A549 (cell line): ENCODE data around the gene NKTR. TPM values are rescaled to one million over a fixed set of nuclear protein-coding genes. Genes with fewer than 3 reads are reported as not detected.

ENCODE experiments used
- ATAC-seq, 2 experiments: fragments of 200-7000 bp in 1 of 2; fragments of >200 bp in 1 of 2; cut with Nextera tagmentation in 1 of 2; cut with Tn5 transposase in 1 of 2; 3 replicates each; pipeline versions ENCODE4 v1.8.0 to v1.9.1; 2018 to 2020; ENCODE audit warnings: mild to moderate bottlenecking in 1 of 2, moderate library complexity in 1 of 2
- CTCF ChIA-PET: fragments of 300-600 bp; sonication (Branson Sonifier 250); formaldehyde crosslinking; extraction: SDS; loops from one replicate; lab custom pipeline; 2021; ENCODE audit warnings: antibody characterized with exemption, inconsistent platforms; lab: Yijun Ruan, JAX
- POLR2A ChIA-PET: fragments of 350-600 bp; formaldehyde crosslinking; extraction: SDS; loops from one replicate; lab custom pipeline; 2021; ENCODE audit warnings: antibody characterized with exemption, inconsistent platforms; lab: Yijun Ruan, JAX
- DNase-seq, 2 experiments: peaks; one replicate each; pipeline versions ENCODE4 v3.0.0 to v3.0.0-alpha.2; 2011 to 2016; ENCODE audit warnings: low read depth in 1 of 2, low spot score in 1 of 2
- FAIRE-seq: peaks from 2 replicates; lab custom pipeline; 2011; peaks lifted over from hg19 to GRCh38; lab: Jason Lieb, UNC
- H3K27ac ChIP-seq, 2 experiments: fragments of >200 bp; sonication (Bioruptor Twin); formaldehyde crosslinking; 3 replicates each; pipeline ENCODE4 v1.5.1; 2016 to 2017
- H3K4me1 ChIP-seq: fragments of >200 bp; sonication (Bioruptor Twin); formaldehyde crosslinking; 3 replicates; pipeline ENCODE4 v1.6.1; 2016
- H3K4me2 ChIP-seq: fragments of >200 bp; sonication (Bioruptor Twin); formaldehyde crosslinking; 3 replicates; pipeline ENCODE4 v1.6.1; 2016
- H3K4me3 ChIP-seq: fragments of >200 bp; sonication (Bioruptor Twin); formaldehyde crosslinking; 3 replicates; pipeline ENCODE4 v1.5.1; 2016
- H3K9me3 ChIP-seq: fragments of >200 bp; sonication (Bioruptor Twin); formaldehyde crosslinking; 3 replicates; pipeline ENCODE4 v1.6.1; 2016
- CBX8 ChIP-seq: fragments of 200-600 bp; sonication (generic); IDR thresholded peaks from 2 replicates; pipeline ENCODE4 v1.6.1; 2016
- CHD2 ChIP-seq: fragments of 150-350 bp; IDR thresholded peaks from 2 replicates; pipeline ENCODE4 v1.6.1; 2014; ENCODE audit warnings: low read length; ENCODE audit not compliant: partially characterized antibody
- CTCF ChIP-seq: fragments of >200 bp; sonication (Bioruptor Twin); formaldehyde crosslinking; IDR thresholded peaks from 3 replicates; pipeline ENCODE4 v1.5.1; 2016
- ESRRA ChIP-seq: fragments of 150-350 bp; IDR thresholded peaks from 2 replicates; pipeline ENCODE4 v1.6.1; 2014; ENCODE audit warnings: mild to moderate bottlenecking, low read length, borderline replicate concordance
- FOSB ChIP-seq: fragments of 250-450 bp; sonication (Bioruptor Pico); IDR thresholded peaks from 2 replicates; pipeline ENCODE4 v1.5.0; 2020; ENCODE audit warnings: mild to moderate bottlenecking, moderate library complexity
- FOSL2 ChIP-seq, 2 experiments: fragments of 450-650 bp in 1 of 2; fragments of >200 bp in 1 of 2; sonication (Bioruptor Twin) in 1 of 2; formaldehyde crosslinking; IDR thresholded peaks; 2 replicates each; pipeline versions ENCODE4 v1.5.0 to v1.6.1; 2016 to 2020; ENCODE audit warnings: mild to moderate bottlenecking in 1 of 2, moderate library complexity in 1 of 2
- HEYL ChIP-seq: fragments of 250-450 bp; sonication (Bioruptor Pico); IDR thresholded peaks from 2 replicates; pipeline ENCODE4 v1.8.0; 2021; ENCODE audit warnings: mild to moderate bottlenecking, moderate library complexity
- HMGXB4 ChIP-seq: fragments of 250-450 bp; sonication (Bioruptor Pico); IDR thresholded peaks from 2 replicates; pipeline ENCODE4 v1.5.0; 2021; ENCODE audit warnings: mild to moderate bottlenecking, moderate library complexity, borderline replicate concordance
- HOXB5 ChIP-seq: fragments of 250-450 bp; sonication (Bioruptor Pico); IDR thresholded peaks from 2 replicates; pipeline ENCODE4 v1.5.0; 2020; ENCODE audit warnings: mild to moderate bottlenecking, moderate library complexity
- JUN ChIP-seq, 2 experiments: fragments of >200 bp; sonication (Bioruptor Twin); formaldehyde crosslinking; IDR thresholded peaks; 2 replicates in 1 of 2; 3 replicates in 1 of 2; pipeline ENCODE4 v1.6.1; 2016 to 2017
- JUNB ChIP-seq: fragments of >200 bp; sonication (Bioruptor Twin); formaldehyde crosslinking; IDR thresholded peaks from 2 replicates; pipeline ENCODE4 v1.6.1; 2016
- KDM5A ChIP-seq: fragments of 200-600 bp; sonication (generic); IDR thresholded peaks from 2 replicates; pipeline ENCODE4 v1.6.1; 2016; ENCODE audit warnings: antibody characterized with exemption, mild to moderate bottlenecking
- MAX ChIP-seq: IDR thresholded peaks from 2 replicates; pipeline ENCODE4 v1.6.1; 2012
- NFE2L2 ChIP-seq: fragments of 150-350 bp; conservative IDR thresholded peaks from 2 replicates; pipeline ENCODE4 v1.6.1; 2014; ENCODE audit warnings: low read length
- PHF8 ChIP-seq: fragments of 200-600 bp; sonication (generic); IDR thresholded peaks from 2 replicates; pipeline ENCODE4 v1.6.1; 2016; ENCODE audit warnings: low read depth, mild to moderate bottlenecking, antibody characterized with exemption, moderate library complexity, borderline replicate concordance
- POLR2AphosphoS2 ChIP-seq: conservative IDR thresholded peaks from 2 replicates; pipeline ENCODE4 v1.6.1; 2012; ENCODE audit warnings: low read length, improper control_type of control experiment, inconsistent platforms
- RFX5 ChIP-seq: fragments of 450-650 bp; IDR thresholded peaks from 2 replicates; pipeline ENCODE4 v1.7.1; 2014; ENCODE audit warnings: antibody characterized with exemption, mild to moderate bottlenecking, moderate library complexity
- ZC3H11A ChIP-seq: fragments of 450-650 bp; IDR thresholded peaks from 2 replicates; pipeline ENCODE4 v1.6.1; 2014; ENCODE audit warnings: antibody characterized with exemption, mild to moderate bottlenecking
- ZNF302 ChIP-seq: fragments of 250-450 bp; sonication (Bioruptor Pico); IDR thresholded peaks from 2 replicates; pipeline ENCODE4 v1.9.0; 2021; ENCODE audit warnings: inconsistent platforms, mild to moderate bottlenecking, moderate library complexity
- ZSCAN20 ChIP-seq: fragments of 250-450 bp; sonication (Bioruptor Pico); IDR thresholded peaks from 2 replicates; pipeline ENCODE4 v1.8.0; 2022; ENCODE audit warnings: mild to moderate bottlenecking, moderate library complexity
- WGBS: methylation state at CpG from one replicate; pipeline ENCODE4 v1.1.6; 2017; ENCODE audit errors: missing lambda C conversion rate; 5-methylcytosine and 5-hydroxymethylcytosine counted together
- polyA plus RNA-seq, 4 experiments: library from polyadenylated mRNA; depleted of rRNA in 3 of 4; stranded (reverse); fragments of >200 nt; fragmentation: RNase III in 1 of 4; extraction: RNeasy Plus Mini Kit Qiagen cat#74134 plus additional on column Dnase treatment in 1 of 4; gene quantifications; 2 replicates in 3 of 4; 3 replicates in 1 of 4; pipeline ENCODE4 v1.2.3, GENCODE V29; 2011 to 2017

Gene NKTR
- polyA plus RNA-seq, 2 of the 4 experiments (the other 2 are of a cell fraction) = 16.2 to 49.3 TPM

- peaks cover 9% of the 10 kb centered on the region; the same call in 1 of the 3 replicates for H3K4me1 ChIP-seq
- FAIRE-seq (no peak), DNase-seq (no peak)
- CTCF ChIA-PET = no interaction called here
- no peak overlapping the region for H3K27ac ChIP-seq
- 58% methylated on average over 12 of the region's 12 CpGs for WGBS
- TF ChIP-seq HOXB5 (CRISPR knock-in tag) (no peak), PHF8 (no peak), HMGXB4 (CRISPR knock-in tag) (no peak), FOSL2 (IDR thresholded peaks at IDR 0.05) (no peak), FOSL2 (CRISPR knock-in tag; IDR thresholded peaks at IDR 0.05) (no peak)
- TF ChIP-seq, all 56 proteins: peak for 0
- ATAC-seq = no peak
- Histone ChIP-seq H3K4me3 (no peak overlapping the region), H3K4me2 (no peak overlapping the region), H3K9me3 (no peaks in the 10 kb centered on the region)
- POLR2A ChIA-PET = no interaction called here
These were observed 82.0 kb downstream of the NKTR start for GRCh38 chr3:42682301-42683070.

- POLR2A ChIA-PET = no interaction called here
- TF ChIP-seq JUNB (0 out of 2 replicates have a peak, but pooled peaks have one; percentile 32), CTCF (no peak), HEYL (CRISPR knock-in tag) (no peak), FOSL2 (IDR thresholded peaks at IDR 0.05) (0 out of 2 replicates have a peak, but pooled peaks have one; percentile 37), FOSL2 (CRISPR knock-in tag; IDR thresholded peaks at IDR 0.05) (no peak)
- WGBS = 16% methylated on average over 9 of the region's 10 CpGs
- no peak overlapping the region for H3K27ac ChIP-seq
- peaks cover 9% of the 10 kb centered on the region; the same call in 1 of the 3 replicates for H3K4me1 ChIP-seq
- no peak for FAIRE-seq
- CTCF ChIA-PET = interaction anchor here (0.7 to 1.1 kb wide), 2 partner anchors 70 to 71 kb away, joined by 3 read pairs; no protein-coding TSS in a partner anchor
- peak overlapping the region; percentile 37 for H3K4me2 ChIP-seq
- DNase-seq = peak; percentile 53 to 76
- ATAC-seq = peak; percentile 73 to 88
- H3K9me3 ChIP-seq = no peaks in the 10 kb centered on the region
- no peak overlapping the region for H3K4me3 ChIP-seq
These were observed 83.6 kb downstream of the NKTR start for GRCh38 chr3:42683875-42684598.

- no peaks in the 10 kb centered on the region for H3K9me3 ChIP-seq
- 60% methylated on average over 6 of the region's 7 CpGs for WGBS
- no peak overlapping the region for H3K4me3 ChIP-seq
- H3K4me1 ChIP-seq = peaks cover 9% of the 10 kb centered on the region; the same call in 1 of the 3 replicates
- H3K27ac ChIP-seq = no peak overlapping the region
- TF ChIP-seq POLR2AphosphoS2 (no peak), RFX5 (no peak), ZC3H11A (no peak), NFE2L2 (no peak), CBX8 (no peak), JUNB (no peak), JUN (IDR thresholded peaks at IDR 0.05) (no peak), FOSB (CRISPR knock-in tag) (no peak), ZSCAN20 (CRISPR knock-in tag) (no peak), ZNF302 (CRISPR knock-in tag) (no peak), KDM5A (no peak), ESRRA (no peak), MAX (no peak), CHD2 (no peak)
- TF ChIP-seq, all 56 proteins: peak for 0
- DNase-seq (no peak), ATAC-seq (no peak), FAIRE-seq (no peak)
- CTCF ChIA-PET = interaction anchor here (1.1 kb wide), 1 partner anchor 71 kb away, joined by 3 read pairs; no protein-coding TSS in a partner anchor
- POLR2A ChIA-PET = no interaction called here
- peak overlapping the region; percentile 37; the same call in 1 of the 3 replicates for H3K4me2 ChIP-seq
These were observed 84.3 kb downstream of the NKTR start for GRCh38 chr3:42684632-42685362.
